ENCODE measurements around the gene UBC.
A peak's percentile ranks its signal among the peaks of the same experiment; 100 is the strongest.

The UBC gene

GRCh38 chr12:124866195-124866882 lies 48.1 kb downstream of the UBC start:
- Histone ChIP-seq H3K36me3 (ENCODE audit: control insufficient read depth in 5 of 5, insufficient read depth in 5 of 5, low read length in 5 of 5) (no peaks in the 10 kb centered on the region), H3K27me3 (ENCODE audit: control insufficient read depth in 5 of 5, insufficient read depth in 4 of 5, low read length in 5 of 5) (no peaks in the 10 kb centered on the region), H3K9ac (ENCODE audit: low read length in 5 of 5) (no peak overlapping the region), H3K9me3 (ENCODE audit: control insufficient read depth in 5 of 5, low read length in 5 of 5) (no peaks in the 10 kb centered on the region), H3K4me3 (ENCODE audit: low read depth in 1 of 5, low read length in 5 of 5) (no peak overlapping the region), H3K4me1 (ENCODE audit: control insufficient read depth in 5 of 5, insufficient read depth in 5 of 5, low read length in 5 of 5) (peaks cover 7 to 56% (median 36%) of the 10 kb centered on the region in 5 donors), H3K27ac (ENCODE audit: low read depth, low read length) (peak overlapping the region; percentile 37)

DNA sequence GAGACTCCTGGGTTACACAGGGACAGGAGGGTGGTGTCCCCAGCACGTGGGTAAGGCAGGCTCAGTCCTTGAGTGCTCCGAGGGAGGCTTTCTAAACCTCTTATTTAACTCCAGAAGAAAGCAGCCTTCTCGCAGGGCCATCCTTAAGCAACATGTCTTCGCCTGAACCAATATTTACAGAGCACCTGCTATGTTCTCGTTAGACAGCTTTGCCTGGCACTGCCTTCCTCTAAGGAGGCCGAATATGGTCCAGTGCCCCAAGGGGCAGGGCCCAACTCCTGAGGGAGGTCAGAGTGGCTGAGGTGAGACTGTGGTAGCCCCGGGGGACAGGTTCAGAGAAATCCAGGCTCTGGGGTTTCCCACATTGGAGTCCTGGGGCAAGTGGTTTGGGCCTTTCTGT lies 48.7 kb downstream of the UBC start:
- H3K4me3 ChIP-seq (ENCODE audit: low read depth in 1 of 5, low read length in 5 of 5) = no peak overlapping the region
- H3K27ac ChIP-seq (ENCODE audit: low read depth, low read length) = peak overlapping the region; percentile 37
- H3K9me3 ChIP-seq (ENCODE audit: control insufficient read depth in 5 of 5, low read length in 5 of 5) = no peaks in the 10 kb centered on the region
- no peak overlapping the region for H3K9ac ChIP-seq (ENCODE audit: low read length in 5 of 5)
- no peaks in the 10 kb centered on the region for H3K27me3 ChIP-seq (ENCODE audit: control insufficient read depth in 5 of 5, insufficient read depth in 4 of 5, low read length in 5 of 5)
- no peaks in the 10 kb centered on the region for H3K36me3 ChIP-seq (ENCODE audit: control insufficient read depth in 5 of 5, insufficient read depth in 5 of 5, low read length in 5 of 5)
- peaks cover 7 to 62% (median 38%) of the 10 kb centered on the region in 5 donors for H3K4me1 ChIP-seq (ENCODE audit: control insufficient read depth in 5 of 5, insufficient read depth in 5 of 5, low read length in 5 of 5)

DNA sequence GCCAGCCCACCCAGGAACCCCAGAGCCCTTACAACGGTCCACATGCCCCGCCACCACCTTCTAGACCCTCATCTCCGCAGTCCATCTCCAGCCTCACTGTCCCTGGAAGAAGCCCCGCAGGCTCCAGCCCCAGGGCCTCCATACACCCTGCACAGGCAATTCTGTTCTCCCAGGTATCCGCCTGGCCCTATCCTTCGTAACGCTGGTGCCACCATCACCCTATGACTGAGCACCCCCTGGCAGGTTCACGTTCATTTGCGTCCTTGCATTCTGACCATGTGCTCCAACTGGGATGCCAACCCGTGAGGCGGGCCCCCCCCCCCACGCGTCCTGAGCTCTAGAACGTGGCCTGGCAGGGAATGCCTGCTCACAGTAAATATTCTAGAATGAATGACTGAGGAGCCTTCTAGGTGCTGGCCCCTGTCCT lies 50.1 kb downstream of the UBC start:
- Histone ChIP-seq H3K9me3 (ENCODE audit: control insufficient read depth in 5 of 5, low read length in 5 of 5) (no peaks in the 10 kb centered on the region), H3K4me3 (ENCODE audit: low read depth in 1 of 5, low read length in 5 of 5) (peak overlapping the region; percentile 56 to 86 (median 73)), H3K9ac (ENCODE audit: low read length in 5 of 5) (peak overlapping the region in 3 of 5 donors; percentile 10 to 72 (median 72)), H3K36me3 (ENCODE audit: control insufficient read depth in 5 of 5, insufficient read depth in 5 of 5, low read length in 5 of 5) (peaks cover 0 to 5% (median 2%) of the 10 kb centered on the region in 5 donors), H3K4me1 (ENCODE audit: control insufficient read depth in 5 of 5, insufficient read depth in 5 of 5, low read length in 5 of 5) (peaks cover 7 to 60% (median 38%) of the 10 kb centered on the region in 5 donors), H3K27me3 (ENCODE audit: control insufficient read depth in 5 of 5, insufficient read depth in 4 of 5, low read length in 5 of 5) (no peaks in the 10 kb centered on the region), H3K27ac (ENCODE audit: low read depth, low read length) (peak overlapping the region; percentile 72)

GRCh38 chr12:124863416-124864325 lies 50.8 kb downstream of the UBC start, which contains the start of gene SCARB1:
SCARB1 (minus strand) TSS chr12:124863864; CDS start chr12:124863720, 144 bp downstream.
- Histone ChIP-seq H3K27ac (ENCODE audit: low read depth, low read length) (peak within 1 kb of the TSS; percentile 72), H3K36me3 (ENCODE audit: control insufficient read depth in 5 of 5, insufficient read depth in 5 of 5, low read length in 5 of 5) (peaks cover 0 to 8% (median 5%) of the 10 kb centered on the region in 5 donors), H3K4me3 (ENCODE audit: low read depth in 1 of 5, low read length in 5 of 5) (peak within 1 kb of the TSS; percentile 72 to 86 (median 85)), H3K27me3 (ENCODE audit: control insufficient read depth in 5 of 5, insufficient read depth in 4 of 5, low read length in 5 of 5) (no peaks in the 10 kb centered on the region), H3K4me1 (ENCODE audit: control insufficient read depth in 5 of 5, insufficient read depth in 5 of 5, low read length in 5 of 5) (peaks cover 7 to 55% (median 38%) of the 10 kb centered on the region in 5 donors), H3K9me3 (ENCODE audit: control insufficient read depth in 5 of 5, low read length in 5 of 5) (no peaks in the 10 kb centered on the region), H3K9ac (ENCODE audit: low read length in 5 of 5) (peak within 1 kb of the TSS; percentile 61 to 81 (median 76))

DNA sequence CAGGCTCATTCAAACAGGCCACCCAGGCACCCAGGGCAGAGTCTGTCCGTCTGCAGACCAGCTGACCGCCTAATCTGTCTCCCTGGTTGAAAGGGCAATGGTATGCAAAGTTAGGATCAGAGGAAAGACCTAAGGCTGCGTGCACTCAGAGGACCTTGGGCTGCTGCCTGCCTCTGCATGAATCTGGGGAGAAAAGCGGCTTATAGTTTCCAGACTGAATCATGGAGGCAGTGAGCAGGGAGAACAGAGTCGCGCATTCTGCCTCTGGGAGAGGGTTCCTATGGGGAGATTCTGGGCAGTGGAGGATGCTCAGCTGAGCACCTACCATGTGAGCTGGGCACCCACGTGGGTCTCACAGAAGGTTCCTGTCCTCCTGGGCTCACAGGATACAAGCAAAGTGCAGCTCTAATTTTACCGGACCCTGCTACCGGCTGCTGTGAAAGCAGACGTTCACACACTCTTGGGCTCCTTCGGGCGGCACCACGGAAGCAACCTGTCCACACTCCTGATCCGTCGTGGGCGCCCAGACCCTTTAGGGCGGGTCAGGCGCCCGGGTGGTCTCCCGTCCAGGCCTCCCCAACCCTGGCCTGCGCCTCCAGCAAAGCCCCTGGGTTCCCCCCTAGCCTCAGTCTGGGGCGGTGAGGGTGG lies 51.6 kb downstream of the UBC start:
- H3K9ac ChIP-seq (ENCODE audit: low read length in 5 of 5) = peak overlapping the region; percentile 61 to 81 (median 76)
- peak overlapping the region; percentile 50 for H3K27ac ChIP-seq (ENCODE audit: low read depth, low read length)

DNA sequence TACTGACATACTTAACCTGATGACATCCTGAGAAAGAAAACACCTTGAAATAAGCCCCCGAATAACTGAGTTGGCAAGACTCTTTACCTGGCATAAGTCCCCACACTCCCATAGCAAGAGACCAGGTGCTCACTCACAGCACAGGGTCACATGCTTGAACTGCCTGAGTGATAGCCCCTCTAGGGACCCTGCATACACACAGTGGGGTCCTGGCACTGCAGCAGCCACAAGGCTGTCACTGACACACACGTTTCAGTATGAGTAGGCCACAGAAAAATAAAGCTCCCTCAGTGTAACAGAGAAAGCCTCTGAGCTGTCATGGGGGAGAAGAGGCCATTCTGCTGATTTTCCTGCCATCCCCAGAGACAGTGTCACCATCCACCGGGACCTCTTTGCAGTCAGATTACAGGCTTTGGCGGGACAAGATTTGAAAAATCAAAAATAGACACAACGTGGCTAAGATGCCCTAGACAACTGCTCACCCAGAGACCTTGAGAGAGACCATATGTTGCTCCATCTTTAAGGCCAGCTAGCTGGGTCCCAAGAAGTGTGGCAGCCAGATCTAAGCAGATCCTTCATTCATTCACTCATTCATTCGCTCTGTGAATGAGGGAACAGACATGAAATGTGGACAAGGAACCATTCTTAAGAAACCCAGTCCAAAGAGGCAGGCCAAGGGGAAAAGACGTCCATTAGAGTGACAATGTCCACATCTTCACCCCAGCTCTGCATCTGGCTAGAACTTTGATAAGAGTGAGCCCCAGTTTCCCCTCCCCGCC lies 52.4 kb downstream of the UBC start:
- peak overlapping the region in 4 of 5 donors; percentile 75 to 86 (median 85) for H3K4me3 ChIP-seq (ENCODE audit: low read depth in 1 of 5, low read length in 5 of 5)
- H3K36me3 ChIP-seq (ENCODE audit: control insufficient read depth in 5 of 5, insufficient read depth in 5 of 5, low read length in 5 of 5) = peaks cover 0 to 16% (median 6%) of the 10 kb centered on the region in 5 donors
- H3K4me1 ChIP-seq (ENCODE audit: control insufficient read depth in 5 of 5, insufficient read depth in 5 of 5, low read length in 5 of 5) = peaks cover 11 to 55% (median 41%) of the 10 kb centered on the region in 5 donors
- H3K9ac ChIP-seq (ENCODE audit: low read length in 5 of 5) = peak overlapping the region in 2 of 5 donors; percentile 43 to 81
- H3K27me3 ChIP-seq (ENCODE audit: control insufficient read depth in 5 of 5, insufficient read depth in 4 of 5, low read length in 5 of 5) = no peaks in the 10 kb centered on the region
- no peaks in the 10 kb centered on the region for H3K9me3 ChIP-seq (ENCODE audit: control insufficient read depth in 5 of 5, low read length in 5 of 5)
- H3K27ac ChIP-seq (ENCODE audit: low read depth, low read length) = peak overlapping the region; percentile 50

More for the DNA sequence above, 51.6 kb downstream of the UBC start:
- Histone ChIP-seq H3K27me3 (ENCODE audit: control insufficient read depth in 5 of 5, insufficient read depth in 4 of 5, low read length in 5 of 5) (no peaks in the 10 kb centered on the region), H3K36me3 (ENCODE audit: control insufficient read depth in 5 of 5, insufficient read depth in 5 of 5, low read length in 5 of 5) (peaks cover 0 to 13% (median 5%) of the 10 kb centered on the region in 5 donors), H3K4me1 (ENCODE audit: control insufficient read depth in 5 of 5, insufficient read depth in 5 of 5, low read length in 5 of 5) (peaks cover 7 to 50% (median 38%) of the 10 kb centered on the region in 5 donors), H3K4me3 (ENCODE audit: low read depth in 1 of 5, low read length in 5 of 5) (peak overlapping the region; percentile 72 to 86 (median 85)), H3K9me3 (ENCODE audit: control insufficient read depth in 5 of 5, low read length in 5 of 5) (no peaks in the 10 kb centered on the region)
